ENCODE results near the gene EGFR.

EGFR gene

GRCh38 chr7:55194522-55194921 is 175.7 kb downstream of the EGFR start:
- H3K27me3 ChIP-seq (replicated peaks; ENCODE audit: insufficient read depth, low read length): no peaks in the 10 kb centered on the region
- DNase-seq: no peak
- no peaks in the 10 kb centered on the region for H4K20me1 ChIP-seq (ENCODE audit: insufficient read depth, low read length)
- H3K4me3 ChIP-seq (ENCODE audit: low read length): no peak overlapping the region
- H3K9ac ChIP-seq (ENCODE audit: low read length): no peak overlapping the region
- no peaks in the 10 kb centered on the region for H3F3A ChIP-seq (ENCODE audit: insufficient read depth, low read length)
- H3K9me2 ChIP-seq (replicated peaks; ENCODE audit: insufficient read depth, low read length): no peaks in the 10 kb centered on the region
- no peaks in the 10 kb centered on the region for H3K9me3 ChIP-seq (replicated peaks; ENCODE audit: insufficient read depth, low read length)
- H3K79me2 ChIP-seq (ENCODE audit: low read length): no peaks in the 10 kb centered on the region
- H3K36me3 ChIP-seq (replicated peaks; ENCODE audit: insufficient read depth, low read length): no peaks in the 10 kb centered on the region
- no peak overlapping the region for H2AFZ ChIP-seq (ENCODE audit: low read length)
- no peak for TF ChIP-seq EZH2phosphoT487 (IDR thresholded peaks at IDR 0.05; ENCODE audit: low read length)
- no peak for TF ChIP-seq EZH2 (optimal IDR thresholded peaks at IDR 0.05; ENCODE audit: low read depth, low read length)
- TF ChIP-seq CTCF (IDR thresholded peaks at IDR 0.05; ENCODE audit: low read length): no peak
- no peak overlapping the region for H3K27ac ChIP-seq (ENCODE audit: low read length)
- no peak overlapping the region for H3K4me2 ChIP-seq (ENCODE audit: low read depth, low read length)
- H3K4me1 ChIP-seq (ENCODE audit: low read length): no peaks in the 10 kb centered on the region

GRCh38 chr7:55198634-55199392 is 180.0 kb downstream of the EGFR start:
- no peak for TF ChIP-seq EZH2 (optimal IDR thresholded peaks at IDR 0.05; ENCODE audit: low read depth, low read length)
- no peak for TF ChIP-seq CTCF (IDR thresholded peaks at IDR 0.05; ENCODE audit: low read length)
- TF ChIP-seq EZH2phosphoT487 (IDR thresholded peaks at IDR 0.05; ENCODE audit: low read length): no peak
- Histone ChIP-seq H3K27ac (ENCODE audit: low read length) (no peak overlapping the region), H3K79me2 (ENCODE audit: low read length) (no peaks in the 10 kb centered on the region)

GRCh38 chr7:55199418-55199817 is 180.6 kb downstream of the EGFR start:
- no peaks in the 10 kb centered on the region for H3K36me3 ChIP-seq (replicated peaks; ENCODE audit: insufficient read depth, low read length)
- H3K4me1 ChIP-seq (ENCODE audit: low read length): no peaks in the 10 kb centered on the region
- no peak for DNase-seq
- no peaks in the 10 kb centered on the region for H3F3A ChIP-seq (ENCODE audit: insufficient read depth, low read length)
- no peaks in the 10 kb centered on the region for H3K9me2 ChIP-seq (replicated peaks; ENCODE audit: insufficient read depth, low read length)
- H4K20me1 ChIP-seq (ENCODE audit: insufficient read depth, low read length): no peaks in the 10 kb centered on the region
- H3K79me2 ChIP-seq (ENCODE audit: low read length): no peaks in the 10 kb centered on the region
- no peak overlapping the region for H2AFZ ChIP-seq (ENCODE audit: low read length)
- H3K27me3 ChIP-seq (replicated peaks; ENCODE audit: insufficient read depth, low read length): no peaks in the 10 kb centered on the region
- H3K4me3 ChIP-seq (ENCODE audit: low read length): no peak overlapping the region
- no peak overlapping the region for H3K4me2 ChIP-seq (ENCODE audit: low read depth, low read length)
- no peaks in the 10 kb centered on the region for H3K9me3 ChIP-seq (replicated peaks; ENCODE audit: insufficient read depth, low read length)
- no peak overlapping the region for H3K9ac ChIP-seq (ENCODE audit: low read length)
- no peak overlapping the region for H3K27ac ChIP-seq (ENCODE audit: low read length)
- no peak for TF ChIP-seq CTCF (IDR thresholded peaks at IDR 0.05; ENCODE audit: low read length)
- no peak for TF ChIP-seq EZH2 (optimal IDR thresholded peaks at IDR 0.05; ENCODE audit: low read depth, low read length)
- TF ChIP-seq EZH2phosphoT487 (IDR thresholded peaks at IDR 0.05; ENCODE audit: low read length): no peak

More at GRCh38 chr7:55198634-55199392, 180.0 kb downstream of the EGFR start:
- Histone ChIP-seq H3K9me2 (replicated peaks; ENCODE audit: insufficient read depth, low read length) (no peaks in the 10 kb centered on the region), H3F3A (ENCODE audit: insufficient read depth, low read length) (no peaks in the 10 kb centered on the region), H3K4me2 (ENCODE audit: low read depth, low read length) (no peak overlapping the region), H3K36me3 (replicated peaks; ENCODE audit: insufficient read depth, low read length) (no peaks in the 10 kb centered on the region), H3K4me3 (ENCODE audit: low read length) (no peak overlapping the region), H3K9me3 (replicated peaks; ENCODE audit: insufficient read depth, low read length) (no peaks in the 10 kb centered on the region), H3K27me3 (replicated peaks; ENCODE audit: insufficient read depth, low read length) (no peaks in the 10 kb centered on the region), H3K4me1 (ENCODE audit: low read length) (no peaks in the 10 kb centered on the region), H4K20me1 (ENCODE audit: insufficient read depth, low read length) (no peaks in the 10 kb centered on the region), H3K9ac (ENCODE audit: low read length) (no peak overlapping the region), H2AFZ (ENCODE audit: low read length) (no peak overlapping the region)
- no peak for DNase-seq
